OCI-LY3 (cell line): ENCODE data around the gene PTX3.

Source experiments
- H2AFZ ChIP-seq: fragments of 200-600, 300-600 bp; shearing (Covaris generic); 2 replicates; pipeline ENCODE4 v1.6.0; 2014; ENCODE audit warnings: antibody characterized with exemption, low read depth, low read length
- H3K27ac ChIP-seq: fragments of 200-600, 300-600 bp; sonication (generic); 2 replicates; pipeline ENCODE4 v1.5.1; 2014; ENCODE audit warnings: mild to moderate bottlenecking, low read length, moderate library complexity, mixed read lengths
- H3K27me3 ChIP-seq: fragments of 200-600, 300-600 bp; sonication (generic); 2 replicates; pipeline ENCODE4 v1.6.1; 2014; ENCODE audit warnings: low read depth, low read length, mixed read lengths
- H3K36me3 ChIP-seq: fragments of 200-600, 300-600 bp; sonication (generic); replicated peaks from 2 replicates; pipeline ENCODE3; 2014; ENCODE audit warnings: low read depth, low read length, mixed read lengths
- H3K4me1 ChIP-seq: fragments of 300-600, 200-600 bp; sonication (generic); 2 replicates; pipeline ENCODE4 v1.6.1; 2014; ENCODE audit warnings: low read length, mixed read lengths
- H3K4me2 ChIP-seq: fragments of 200-600, 300-600 bp; sonication (generic); 2 replicates; pipeline ENCODE4 v1.6.1; 2014; ENCODE audit warnings: low read length, mixed read lengths
- H3K4me3 ChIP-seq: fragments of 300-600, 200-600 bp; sonication (generic); 2 replicates; pipeline ENCODE4 v1.5.1; 2014; ENCODE audit warnings: antibody characterized with exemption, mild to moderate bottlenecking, low read length, moderate library complexity
- H3K79me2 ChIP-seq: fragments of 300-600, 200-600 bp; shearing (Covaris generic); 2 replicates; pipeline ENCODE4 v1.6.1; 2014; ENCODE audit warnings: mild to moderate bottlenecking, low read length, mixed read lengths
- H3K9ac ChIP-seq: fragments of 300-600, 200-600 bp; shearing (Covaris generic); 2 replicates; pipeline ENCODE4 v1.6.0; 2014; ENCODE audit warnings: mild to moderate bottlenecking, low read length, moderate library complexity
- H3K9me3 ChIP-seq: fragments of 200-600, 300-600 bp; shearing (Covaris generic); 2 replicates; pipeline ENCODE4 v1.6.1; 2014; ENCODE audit warnings: low read length, mixed read lengths; ENCODE audit not compliant: insufficient read depth
- H4K20me1 ChIP-seq: fragments of 200-600, 300-600 bp; sonication (generic); 2 replicates; pipeline ENCODE4 v1.6.1; 2016; ENCODE audit warnings: low read length, mixed read lengths; ENCODE audit not compliant: insufficient read depth
- CTCF ChIP-seq: fragments of 200-600, 300-600 bp; sonication (generic); IDR thresholded peaks from 2 replicates; pipeline ENCODE4 v1.5.1; 2014; ENCODE audit warnings: antibody characterized with exemption, low read length, low read depth
- EZH2phosphoT487 ChIP-seq: fragments of 200-600 bp; shearing (Covaris generic); IDR thresholded peaks from 2 replicates; pipeline ENCODE4 v1.6.1; 2018; ENCODE audit warnings: antibody characterized with exemption, mixed run types, low read depth

The PTX3 gene

GRCh38 chr3:157414861-157415260, 21.8 kb upstream of the PTX3 start:
- no peak for TF ChIP-seq CTCF
- Histone ChIP-seq H3K27ac (no peak overlapping the region), H3K79me2 (no peaks in the 10 kb centered on the region), H3K4me3 (no peak overlapping the region), H2AFZ (no peak overlapping the region), H3K4me2 (no peak overlapping the region), H3K4me1 (no peaks in the 10 kb centered on the region), H3K36me3 (no peaks in the 10 kb centered on the region), H4K20me1 (no peaks in the 10 kb centered on the region), H3K9me3 (no peaks in the 10 kb centered on the region), H3K27me3 (no peaks in the 10 kb centered on the region; the same call in 1 of the 2 replicates), H3K9ac (no peak overlapping the region)

- no peak for TF ChIP-seq CTCF
- TF ChIP-seq EZH2phosphoT487 = no peak
- H3K4me3 ChIP-seq = no peak overlapping the region
- no peaks in the 10 kb centered on the region; the same call in 1 of the 2 replicates for H3K27me3 ChIP-seq
- H2AFZ ChIP-seq = no peak overlapping the region
- H3K79me2 ChIP-seq = no peaks in the 10 kb centered on the region
- H4K20me1 ChIP-seq = no peaks in the 10 kb centered on the region
- no peak overlapping the region for H3K9ac ChIP-seq
- no peak overlapping the region for H3K4me2 ChIP-seq
- H3K36me3 ChIP-seq = no peaks in the 10 kb centered on the region
- H3K9me3 ChIP-seq = no peaks in the 10 kb centered on the region
- H3K4me1 ChIP-seq = no peaks in the 10 kb centered on the region
- no peak overlapping the region for H3K27ac ChIP-seq
These were observed 20.1 kb upstream of the PTX3 start for GRCh38 chr3:157416347-157417087.

GRCh38 chr3:157417247-157417646, 19.4 kb upstream of the PTX3 start:
- TF ChIP-seq CTCF (no peak), EZH2phosphoT487 (no peak)
- Histone ChIP-seq H3K27me3 (no peaks in the 10 kb centered on the region; the same call in 1 of the 2 replicates), H3K27ac (no peak overlapping the region), H3K9ac (no peak overlapping the region), H3K4me1 (no peaks in the 10 kb centered on the region), H3K4me2 (no peak overlapping the region), H3K9me3 (no peaks in the 10 kb centered on the region), H3K36me3 (no peaks in the 10 kb centered on the region), H3K4me3 (no peak overlapping the region), H3K79me2 (no peaks in the 10 kb centered on the region), H4K20me1 (no peaks in the 10 kb centered on the region), H2AFZ (no peak overlapping the region)

- no peak overlapping the region for H3K27ac ChIP-seq
- no peak overlapping the region for H3K4me2 ChIP-seq
- no peak overlapping the region for H3K9ac ChIP-seq
- no peak for TF ChIP-seq CTCF
- no peak for TF ChIP-seq EZH2phosphoT487
- no peaks in the 10 kb centered on the region for H3K9me3 ChIP-seq
- H3K36me3 ChIP-seq = no peaks in the 10 kb centered on the region
- no peak overlapping the region for H2AFZ ChIP-seq
- H4K20me1 ChIP-seq = no peaks in the 10 kb centered on the region
- H3K27me3 ChIP-seq = no peaks in the 10 kb centered on the region; the same call in 1 of the 2 replicates
- no peaks in the 10 kb centered on the region for H3K79me2 ChIP-seq
- H3K4me3 ChIP-seq = no peak overlapping the region
- H3K4me1 ChIP-seq = no peaks in the 10 kb centered on the region
These were observed 18.5 kb upstream of the PTX3 start for GRCh38 chr3:157418104-157418503.
